Activated CD4-positive, alpha-beta T cell treated with anti-CD3 and anti-CD28 coated beads, Interleukin-2, amount 10 ng/mL, durations not matched to agents 24 days and 14 days (primary cell): Measurements from ENCODE around the gene DNAJB8. TPM values are rescaled to one million over a fixed set of nuclear protein-coding genes. Genes with fewer than 3 reads are reported as not detected.

ENCODE experiments used
- DNase-seq: peaks from one replicate; pipeline ENCODE4 v3.0.0; 2022
- H3K27ac Mint-ChIP-seq: one replicate; pipeline ENCODE4 v1.8.0; 2022; ENCODE audit warnings: mild to moderate bottlenecking, mixed read lengths
- H3K27me3 Mint-ChIP-seq: one replicate; pipeline ENCODE4 v1.8.0; 2022; ENCODE audit warnings: mixed read lengths
- H3K36me3 Mint-ChIP-seq: one replicate; pipeline ENCODE4 v1.8.0; 2022; ENCODE audit warnings: low read depth, mild to moderate bottlenecking, mixed read lengths
- H3K4me1 Mint-ChIP-seq: one replicate; pipeline ENCODE4 v1.8.0; 2021; ENCODE audit warnings: mixed read lengths
- H3K4me3 Mint-ChIP-seq: one replicate; pipeline ENCODE4 v1.8.0; 2022; ENCODE audit warnings: mild to moderate bottlenecking, moderate library complexity, mixed read lengths
- H3K9me3 Mint-ChIP-seq: one replicate; pipeline ENCODE4 v1.8.0; 2021; ENCODE audit warnings: mixed read lengths
- intact Hi-C: fragments of 100-400 bp; cut with micrococcal nuclease; formaldehyde crosslinking; loops from one replicate; pipeline ENCODE4 v1.15.1; 2023
- total RNA-seq: library from RNA; stranded (reverse); gene quantifications from 2 replicates; pipeline ENCODE4 v1.2.3, GENCODE V29; 2022

The DNAJB8 gene
- total RNA-seq, 1 donor from 2014 or later, result not detected

DNA sequence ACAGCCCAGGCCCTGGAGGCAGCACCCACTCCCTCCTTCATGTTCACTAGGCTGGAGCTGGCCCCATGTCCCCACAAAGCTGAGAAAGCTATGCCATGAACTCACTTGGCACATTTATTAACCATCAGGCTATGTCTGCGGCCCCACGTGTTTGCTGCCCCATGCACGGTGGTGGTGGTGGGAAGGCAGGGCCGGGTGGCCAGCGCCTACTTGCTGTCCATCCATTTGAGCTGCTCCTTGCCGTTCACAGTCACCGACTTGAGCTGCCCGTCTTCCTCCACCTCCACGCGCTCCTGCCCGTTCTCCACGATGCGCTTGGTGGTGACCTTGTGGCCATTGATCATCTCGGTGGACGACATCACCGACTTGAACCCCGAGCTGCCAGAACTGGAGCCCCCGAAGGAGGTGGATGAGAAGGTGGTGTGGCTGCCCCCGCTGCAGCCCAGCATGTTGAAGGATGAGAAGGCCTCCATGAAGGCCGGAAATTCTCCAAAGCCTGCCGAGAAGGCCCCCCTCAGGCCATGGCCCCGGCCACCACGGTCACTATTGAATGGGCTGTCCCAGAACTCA lies 4.3 kb downstream of the DNAJB8 start:
- Mint-ChIP-seq H3K36me3 (no peaks in the 10 kb centered on the region), H3K9me3 (no peaks in the 10 kb centered on the region), H3K27me3 (peaks cover 21% of the 10 kb centered on the region)

DNA sequence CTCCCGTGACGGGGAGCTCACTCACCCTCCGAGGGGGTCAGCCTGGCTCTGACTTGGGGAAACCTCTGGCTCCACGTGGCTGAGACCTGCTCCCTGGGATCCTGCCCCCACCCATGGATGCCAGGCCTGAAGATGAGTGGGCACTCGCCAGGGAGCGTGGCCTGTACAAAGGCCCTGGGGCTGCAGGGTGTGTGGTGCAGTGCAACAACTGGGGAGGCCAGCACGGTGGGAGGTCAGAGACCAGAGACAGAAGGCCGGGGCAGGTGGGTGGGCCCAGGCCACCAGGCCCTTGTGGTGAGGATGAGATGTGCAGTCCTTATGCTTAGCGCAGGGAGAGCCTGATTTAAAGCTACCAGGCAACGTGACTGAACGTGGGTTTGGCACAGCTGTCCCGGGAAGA lies 5.0 kb downstream of the DNAJB8 start:
- Mint-ChIP-seq H3K4me3 (no peak overlapping the region), H3K27ac (no peak overlapping the region), H3K27me3 (peaks cover 17% of the 10 kb centered on the region), H3K9me3 (no peaks in the 10 kb centered on the region), H3K36me3 (no peaks in the 10 kb centered on the region), H3K4me1 (peaks cover 9% of the 10 kb centered on the region)
- intact Hi-C loops, result no loop called here
- DNase-seq, result no peak

More for the DNA sequence above, 4.3 kb downstream of the DNAJB8 start:
- no peak for DNase-seq
- Mint-ChIP-seq H3K4me3 (no peak overlapping the region), H3K27ac (no peak overlapping the region), H3K4me1 (peaks cover 16% of the 10 kb centered on the region)
- intact Hi-C loops, result no loop called here

DNA sequence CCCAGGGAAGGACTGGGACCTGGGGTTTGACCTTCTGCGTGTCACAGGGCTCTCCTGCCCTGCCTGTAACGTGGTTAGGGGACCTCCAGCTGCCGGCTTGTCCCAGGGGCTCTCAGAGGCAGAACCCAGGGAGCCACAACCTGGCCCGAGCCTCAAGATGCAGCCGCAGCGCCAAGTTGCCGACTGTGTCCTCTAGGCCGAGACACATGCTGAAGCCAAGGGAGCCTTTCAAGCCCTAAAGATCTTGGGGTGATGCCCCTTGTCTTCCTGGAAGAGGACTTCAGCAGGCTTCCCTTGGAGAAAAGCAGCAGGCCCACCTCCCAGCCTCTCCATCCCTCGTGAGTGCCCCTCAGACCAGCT lies 7.2 kb downstream of the DNAJB8 start:
- Mint-ChIP-seq H3K27ac (no peak overlapping the region), H3K9me3 (no peaks in the 10 kb centered on the region), H3K4me1 (no peaks in the 10 kb centered on the region)

DNA sequence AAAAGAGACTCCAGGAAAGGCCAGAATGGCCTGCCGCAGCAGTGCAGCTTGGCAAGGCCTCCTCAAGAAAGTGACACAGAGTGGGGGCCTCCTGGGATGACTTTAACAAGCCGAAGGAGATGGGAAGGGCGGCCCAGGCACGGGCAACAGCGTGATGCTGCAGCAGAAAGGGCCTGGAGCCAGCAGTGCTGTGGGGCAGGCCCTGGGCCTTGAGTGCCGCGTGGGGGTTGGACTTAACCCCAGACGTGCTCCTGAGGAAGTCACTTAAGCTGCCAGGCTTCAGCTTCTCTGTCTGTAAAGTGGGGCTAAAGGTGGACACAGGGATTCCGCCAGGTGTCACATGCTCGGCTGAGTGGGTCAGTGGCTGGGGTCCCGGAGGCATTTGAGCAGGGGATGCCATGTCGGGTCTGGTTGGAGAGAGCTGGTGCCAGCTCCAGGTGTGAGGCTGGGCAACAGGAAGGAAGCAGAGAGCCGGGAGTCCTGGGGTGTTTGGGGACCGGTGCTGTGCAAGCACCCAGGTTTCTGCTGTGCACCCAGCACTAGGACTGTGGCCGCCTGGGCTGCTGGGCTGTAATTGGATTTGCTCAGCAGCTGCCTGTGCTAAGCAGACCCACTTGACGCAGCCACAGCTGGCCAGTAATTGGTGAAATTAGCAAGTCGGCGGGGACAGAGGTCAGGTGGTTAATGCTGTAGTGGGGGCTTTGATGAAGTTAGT lies 7.8 kb downstream of the DNAJB8 start:
- H3K4me3 Mint-ChIP-seq, result no peak overlapping the region
- no peak for DNase-seq
- H3K36me3 Mint-ChIP-seq, result no peaks in the 10 kb centered on the region
- no peaks in the 10 kb centered on the region for H3K9me3 Mint-ChIP-seq
- peaks cover 21% of the 10 kb centered on the region for H3K27me3 Mint-ChIP-seq
- intact Hi-C loops, result no loop called here
- no peak overlapping the region for H3K27ac Mint-ChIP-seq
- H3K4me1 Mint-ChIP-seq, result no peaks in the 10 kb centered on the region

More for the DNA sequence above, 7.2 kb downstream of the DNAJB8 start:
- peaks cover 22% of the 10 kb centered on the region for H3K27me3 Mint-ChIP-seq
- DNase-seq, result no peak
- H3K4me3 Mint-ChIP-seq, result no peak overlapping the region
- intact Hi-C loops, result no loop called here
- no peaks in the 10 kb centered on the region for H3K36me3 Mint-ChIP-seq

DNA sequence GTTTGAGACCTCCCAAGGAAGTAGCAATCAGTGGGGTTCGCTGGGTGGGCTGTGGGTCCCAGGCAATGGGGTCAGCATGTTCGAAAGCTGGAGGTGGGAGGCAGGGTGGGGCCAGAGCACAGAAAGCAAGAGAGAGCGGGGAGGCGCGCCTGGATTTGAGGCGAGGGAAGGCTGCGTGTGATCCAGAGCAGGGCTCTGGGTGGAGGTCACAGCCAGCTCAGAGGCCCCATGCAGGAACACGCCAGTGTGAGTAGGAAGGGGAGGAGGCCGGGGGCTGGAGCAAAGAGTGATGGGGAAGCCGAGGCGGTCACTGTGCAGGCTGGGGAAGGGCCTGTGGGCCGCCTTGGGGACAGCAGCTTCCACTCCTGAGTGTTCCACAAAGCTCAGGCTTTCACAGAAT lies 8.8 kb downstream of the DNAJB8 start:
- Mint-ChIP-seq H3K27ac (no peak overlapping the region), H3K4me3 (no peak overlapping the region), H3K27me3 (peaks cover 22% of the 10 kb centered on the region), H3K9me3 (no peaks in the 10 kb centered on the region), H3K4me1 (no peaks in the 10 kb centered on the region), H3K36me3 (no peaks in the 10 kb centered on the region)
- intact Hi-C loops, result no loop called here
- DNase-seq, result no peak

DNA sequence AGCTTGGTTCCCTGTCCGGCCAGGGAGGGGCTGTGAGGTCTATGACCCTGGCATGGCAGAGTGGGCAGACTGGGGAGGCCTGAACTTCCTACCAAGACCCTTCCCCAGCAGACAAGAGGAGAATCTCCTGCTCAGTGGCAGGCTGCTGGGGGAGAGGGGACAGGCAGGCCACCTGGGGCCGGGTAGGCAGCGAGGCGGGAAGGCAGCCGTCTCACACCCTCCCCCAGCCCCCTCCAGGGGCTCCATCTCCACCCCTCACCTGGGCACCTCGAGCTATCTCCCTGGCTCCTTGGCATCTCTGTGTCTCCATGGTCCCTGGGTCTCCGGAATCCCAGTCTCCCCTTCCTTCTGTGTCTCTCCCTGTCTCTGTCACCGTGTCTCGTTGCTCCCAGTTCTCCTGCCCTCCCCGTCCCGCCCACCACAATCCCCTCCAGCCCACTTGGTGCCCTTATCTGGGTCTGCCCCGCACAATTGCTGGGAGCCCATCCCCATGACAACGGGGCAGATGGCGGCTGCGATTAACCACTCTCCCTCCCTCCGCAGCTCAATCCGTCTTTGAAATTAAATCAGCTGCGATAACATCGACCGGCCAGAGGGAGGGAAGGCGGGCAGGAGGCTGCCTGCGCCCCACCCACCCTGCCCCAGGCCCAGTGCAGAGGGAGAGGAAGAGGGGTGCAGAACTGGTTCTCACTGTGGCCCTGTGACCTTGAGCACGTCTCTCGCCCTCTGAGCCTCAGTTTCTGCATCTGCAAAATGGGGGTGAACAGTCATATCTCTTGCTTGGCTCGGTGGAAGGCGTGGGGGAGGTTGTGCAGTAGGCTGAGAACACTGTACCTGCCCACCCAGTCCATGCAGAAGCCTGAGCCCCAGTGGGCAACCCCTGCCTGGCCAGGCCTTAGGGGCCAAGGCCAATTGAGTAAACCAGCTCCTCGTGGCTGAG lies 9.6 kb downstream of the DNAJB8 start:
- Mint-ChIP-seq H3K4me1 (no peaks in the 10 kb centered on the region), H3K27me3 (peaks cover 25% of the 10 kb centered on the region), H3K9me3 (no peaks in the 10 kb centered on the region), H3K36me3 (no peaks in the 10 kb centered on the region), H3K27ac (no peak overlapping the region), H3K4me3 (no peak overlapping the region)
- intact Hi-C loops, result no loop called here
- DNase-seq, result no peak

DNA sequence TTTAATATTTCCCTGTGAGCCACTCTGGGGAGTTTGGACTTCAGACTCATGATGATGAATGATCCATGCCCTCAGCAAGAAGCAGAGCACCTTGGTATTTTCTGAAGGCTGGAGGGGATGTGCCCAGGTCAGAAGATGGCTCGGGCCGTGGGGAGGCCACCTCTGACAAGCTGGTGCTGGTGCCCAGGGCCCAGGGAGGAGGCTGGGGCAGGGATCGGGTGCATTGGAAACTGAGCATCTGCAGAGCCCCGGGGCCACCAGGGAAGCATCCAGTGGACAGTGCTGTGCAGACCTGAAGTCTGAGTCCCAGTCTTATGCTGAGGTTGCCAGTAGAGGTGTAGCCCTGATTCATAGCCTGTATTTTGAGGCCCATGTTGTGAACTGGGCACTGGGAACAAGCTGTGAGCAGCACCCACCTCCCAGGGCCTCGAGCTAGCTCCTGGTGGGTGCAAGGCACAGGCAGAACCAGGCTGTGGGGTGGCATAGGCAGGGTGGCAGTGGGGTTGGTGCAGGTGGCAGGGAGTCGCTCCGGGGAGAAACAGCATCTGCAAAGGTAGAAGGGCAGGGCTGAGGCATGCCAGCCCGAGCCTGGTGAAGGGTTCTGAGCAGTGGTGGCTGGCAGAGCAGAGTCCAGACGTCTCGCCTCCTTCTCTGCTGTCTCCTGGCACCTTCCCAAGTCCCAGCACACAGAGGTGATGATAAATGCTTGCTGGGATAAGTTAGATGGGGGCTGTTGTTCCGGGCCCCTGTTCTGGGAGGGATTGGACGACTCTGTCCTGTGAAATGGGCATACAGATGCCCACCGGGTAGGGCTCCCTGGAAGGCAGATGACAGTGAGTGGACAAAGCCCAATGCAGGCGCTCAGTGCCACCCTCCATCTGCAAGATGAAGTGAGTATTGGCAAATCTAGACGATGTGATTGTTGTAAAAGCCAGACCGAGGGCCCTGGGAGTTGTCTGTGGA lies 10.6 kb downstream of the DNAJB8 start:
- H3K9me3 Mint-ChIP-seq, result peaks cover under 1% of the 10 kb centered on the region
- H3K4me1 Mint-ChIP-seq, result no peaks in the 10 kb centered on the region
- no peak overlapping the region for H3K4me3 Mint-ChIP-seq
- intact Hi-C loops, result no loop called here
- no peaks in the 10 kb centered on the region for H3K36me3 Mint-ChIP-seq
- peaks cover 25% of the 10 kb centered on the region for H3K27me3 Mint-ChIP-seq
- no peak for DNase-seq
- no peak overlapping the region for H3K27ac Mint-ChIP-seq

DNA sequence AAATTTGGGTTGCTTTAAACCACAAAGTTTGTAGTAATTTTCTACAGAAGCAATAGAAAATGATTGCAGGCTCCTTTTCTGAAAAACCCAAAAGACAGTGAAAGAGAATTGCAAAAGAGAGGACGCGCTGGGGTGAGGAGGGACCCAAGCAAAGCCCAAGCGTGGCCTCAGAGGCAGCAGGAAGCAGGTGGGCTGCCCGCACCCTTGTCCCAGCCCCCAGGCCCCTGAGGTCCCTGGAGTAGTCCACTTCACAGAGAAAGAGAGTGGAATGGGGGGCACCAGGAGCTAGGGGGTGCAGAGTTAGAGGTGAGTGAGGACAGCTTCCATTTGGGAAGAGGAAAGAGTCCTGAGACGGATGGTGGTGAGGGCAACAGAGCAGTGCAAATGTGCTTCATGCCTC lies 11.6 kb downstream of the DNAJB8 start:
- Mint-ChIP-seq H3K4me1 (peaks cover 8% of the 10 kb centered on the region), H3K27me3 (peaks cover 23% of the 10 kb centered on the region), H3K27ac (no peak overlapping the region), H3K36me3 (no peaks in the 10 kb centered on the region), H3K9me3 (peaks cover 7% of the 10 kb centered on the region), H3K4me3 (no peak overlapping the region)
- no peak for DNase-seq
- intact Hi-C loops, result no loop called here

DNA sequence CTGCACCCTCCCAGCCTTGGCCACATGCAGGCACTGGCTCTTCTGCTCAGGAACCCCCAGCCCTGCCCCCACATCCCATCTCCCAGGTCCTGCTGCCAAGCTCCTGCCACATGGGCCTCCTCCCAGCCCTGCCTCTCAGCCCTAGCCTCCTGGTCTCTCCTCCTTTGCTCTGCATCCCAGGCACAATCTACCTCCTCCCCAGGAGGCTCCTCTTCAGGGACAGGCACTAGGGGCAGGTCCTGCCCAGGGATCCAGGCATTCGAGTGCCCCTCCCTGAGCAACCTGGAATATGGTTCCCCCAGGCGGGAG lies 12.4 kb downstream of the DNAJB8 start:
- peaks cover 10% of the 10 kb centered on the region for H3K4me1 Mint-ChIP-seq
- intact Hi-C loops, result no loop called here

DNA sequence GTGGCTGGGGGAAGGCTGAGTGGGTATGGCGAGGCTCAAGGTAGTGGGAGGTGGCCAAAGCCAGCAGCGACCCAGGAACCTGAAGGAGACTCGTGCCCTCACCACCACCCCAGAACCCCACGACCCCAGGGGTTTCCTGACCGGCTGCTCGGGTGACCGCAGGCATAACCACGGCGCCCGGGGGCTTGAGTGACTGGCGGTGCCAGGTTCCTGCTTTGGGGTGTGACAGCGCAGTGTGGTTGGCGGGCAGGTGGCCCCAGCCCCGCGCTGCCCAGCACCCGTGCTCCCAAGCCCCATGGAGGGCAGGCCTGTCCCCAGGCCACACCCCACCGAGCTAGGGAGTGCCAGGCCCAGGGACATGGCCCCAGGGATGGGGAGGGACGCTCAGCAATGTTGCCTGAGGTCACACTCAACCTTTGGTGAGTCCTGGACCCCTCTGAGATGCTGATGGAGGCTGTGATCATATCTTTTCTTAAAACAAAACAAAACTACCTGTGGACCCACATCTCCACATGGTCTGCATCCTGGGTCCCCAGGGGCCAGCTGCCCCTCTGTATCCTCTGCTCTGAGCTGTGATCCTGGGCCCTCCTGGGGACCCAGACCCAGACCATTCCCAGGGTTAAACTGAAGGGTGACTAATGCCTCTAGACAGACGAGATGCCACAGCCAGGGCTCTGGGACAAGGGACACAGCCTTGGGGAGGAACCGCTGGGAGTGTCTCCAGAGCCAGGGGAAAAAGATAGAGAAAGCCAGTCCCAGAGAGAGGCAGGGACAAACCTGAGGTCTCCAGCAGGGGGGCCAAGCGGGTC lies 13.0 kb downstream of the DNAJB8 start:
- Mint-ChIP-seq H3K4me3 (no peak overlapping the region), H3K36me3 (peaks cover 2% of the 10 kb centered on the region), H3K27me3 (peaks cover 23% of the 10 kb centered on the region), H3K27ac (no peak overlapping the region), H3K4me1 (peaks cover 13% of the 10 kb centered on the region), H3K9me3 (peaks cover 10% of the 10 kb centered on the region)
- DNase-seq, result no peak
- intact Hi-C loops, result no loop called here

More for the DNA sequence above, 12.4 kb downstream of the DNAJB8 start:
- Mint-ChIP-seq H3K36me3 (no peaks in the 10 kb centered on the region), H3K4me3 (no peak overlapping the region), H3K9me3 (peaks cover 7% of the 10 kb centered on the region), H3K27ac (no peak overlapping the region), H3K27me3 (peaks cover 23% of the 10 kb centered on the region)
- DNase-seq, result no peak

DNA sequence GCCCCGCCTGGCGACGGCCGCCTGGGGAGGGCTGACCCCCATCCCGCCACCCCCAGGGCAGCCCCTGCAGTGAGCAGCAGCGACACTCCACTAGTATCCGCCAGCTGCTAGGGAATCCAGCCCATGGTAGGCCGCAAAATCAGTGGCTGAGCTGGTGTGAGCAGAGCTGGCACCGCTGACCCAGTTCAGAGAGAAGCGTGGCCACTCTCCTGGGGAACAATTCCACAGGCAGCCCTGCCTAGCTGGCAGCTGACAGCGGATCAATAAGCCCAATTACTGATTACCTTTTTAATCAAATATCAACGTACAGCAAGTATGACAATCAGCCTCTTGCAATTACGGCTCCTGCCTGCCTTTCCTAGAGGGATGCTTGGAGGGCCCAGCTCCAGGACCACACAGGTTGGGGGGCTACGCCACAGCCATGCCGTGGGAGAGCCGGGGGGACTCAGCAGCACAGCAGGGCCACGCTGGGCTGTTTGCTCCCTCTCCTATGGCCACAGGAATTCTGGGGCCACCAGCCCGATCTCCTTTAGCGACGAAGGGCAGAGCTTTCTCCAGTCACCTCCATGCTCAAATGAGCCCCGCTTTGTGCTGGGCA lies 13.9 kb downstream of the DNAJB8 start:
- H3K4me1 Mint-ChIP-seq, result peaks cover 19% of the 10 kb centered on the region
- peaks cover 7% of the 10 kb centered on the region for H3K36me3 Mint-ChIP-seq
- H3K27ac Mint-ChIP-seq, result no peak overlapping the region
- no peak overlapping the region for H3K4me3 Mint-ChIP-seq
- H3K9me3 Mint-ChIP-seq, result peaks cover 15% of the 10 kb centered on the region
- DNase-seq, result no peak
- peaks cover 23% of the 10 kb centered on the region for H3K27me3 Mint-ChIP-seq
- intact Hi-C loops, result no loop called here

DNA sequence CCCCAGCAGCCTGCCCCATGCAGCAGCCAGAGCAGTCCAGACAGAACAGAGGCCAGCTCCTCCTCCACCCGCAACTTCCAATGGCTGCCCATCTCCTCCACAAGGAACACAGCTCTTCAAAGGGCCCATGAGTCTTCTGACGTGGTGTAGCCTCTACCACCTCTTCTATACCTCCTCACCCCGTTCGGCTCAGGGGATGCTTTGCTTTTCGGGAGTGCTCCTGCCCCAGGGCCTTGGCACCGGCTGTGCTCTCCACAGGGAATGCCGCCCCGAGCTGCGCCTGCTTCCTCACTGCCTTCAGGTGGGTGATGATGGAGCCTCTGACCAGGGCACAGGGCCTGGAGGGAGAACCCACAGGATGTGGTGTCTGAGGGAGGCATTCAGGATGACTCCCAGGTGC lies 14.6 kb downstream of the DNAJB8 start:
- intact Hi-C loops, result no loop called here
- Mint-ChIP-seq H3K36me3 (peaks cover 10% of the 10 kb centered on the region), H3K9me3 (peaks cover 19% of the 10 kb centered on the region), H3K4me1 (peaks cover 25% of the 10 kb centered on the region), H3K27me3 (peaks cover 23% of the 10 kb centered on the region), H3K27ac (no peak overlapping the region), H3K4me3 (no peak overlapping the region)
- DNase-seq, result no peak
